ENCODE results near the gene QRICH1. TPM values are rescaled to one million over a fixed set of nuclear protein-coding genes. Genes with fewer than 3 reads are reported as not detected.

Gene QRICH1
- total RNA-seq, 4 donors from 2014 or later: 69.0 to 140 (median 104) TPM

DNA sequence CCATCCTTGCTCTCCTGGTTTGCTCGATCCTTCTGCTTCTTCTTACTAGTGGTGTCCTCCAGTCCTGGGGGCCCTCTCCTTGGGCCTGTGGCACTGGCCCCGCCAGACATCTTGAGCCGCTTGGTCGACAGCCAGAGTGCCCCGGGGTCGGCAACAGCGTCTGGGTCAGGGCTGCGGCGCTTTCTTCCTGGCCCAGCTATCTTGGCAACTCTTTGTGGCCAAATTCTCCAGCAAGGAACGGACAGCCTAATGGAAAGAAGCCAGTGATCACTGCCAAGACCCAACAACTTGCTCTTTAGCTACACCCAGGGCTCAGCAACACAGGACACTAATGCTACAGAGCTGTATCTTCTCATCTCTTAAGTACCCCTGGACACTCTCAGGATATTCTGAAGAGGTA is 25.2 kb upstream of the QRICH1 start:
- H3K36me3 ChIP-seq: no peaks in the 10 kb centered on the region
- DNase-seq: no peak
- no peak overlapping the region for H3K27ac ChIP-seq
- peak overlapping the region in 1 of 2 donors; percentile 99 for H3K4me3 ChIP-seq
- H3K9me3 ChIP-seq: no peaks in the 10 kb centered on the region
- peaks cover 0 to 12% of the 10 kb centered on the region in 2 donors for H3K4me1 ChIP-seq
- no peaks in the 10 kb centered on the region for H3K27me3 ChIP-seq
- TF ChIP-seq, protein P1, sequence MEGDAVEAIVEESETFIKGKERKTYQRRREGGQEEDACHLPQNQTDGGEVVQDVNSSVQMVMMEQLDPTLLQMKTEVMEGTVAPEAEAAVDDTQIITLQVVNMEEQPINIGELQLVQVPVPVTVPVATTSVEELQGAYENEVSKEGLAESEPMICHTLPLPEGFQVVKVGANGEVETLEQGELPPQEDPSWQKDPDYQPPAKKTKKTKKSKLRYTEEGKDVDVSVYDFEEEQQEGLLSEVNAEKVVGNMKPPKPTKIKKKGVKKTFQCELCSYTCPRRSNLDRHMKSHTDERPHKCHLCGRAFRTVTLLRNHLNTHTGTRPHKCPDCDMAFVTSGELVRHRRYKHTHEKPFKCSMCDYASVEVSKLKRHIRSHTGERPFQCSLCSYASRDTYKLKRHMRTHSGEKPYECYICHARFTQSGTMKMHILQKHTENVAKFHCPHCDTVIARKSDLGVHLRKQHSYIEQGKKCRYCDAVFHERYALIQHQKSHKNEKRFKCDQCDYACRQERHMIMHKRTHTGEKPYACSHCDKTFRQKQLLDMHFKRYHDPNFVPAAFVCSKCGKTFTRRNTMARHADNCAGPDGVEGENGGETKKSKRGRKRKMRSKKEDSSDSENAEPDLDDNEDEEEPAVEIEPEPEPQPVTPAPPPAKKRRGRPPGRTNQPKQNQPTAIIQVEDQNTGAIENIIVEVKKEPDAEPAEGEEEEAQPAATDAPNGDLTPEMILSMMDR (IDR thresholded peaks at IDR 0.05): no peak
- no peak for TF ChIP-seq POLR2A (IDR thresholded peaks at IDR 0.05)
- intact Hi-C loops (cut with DNase I; ENCODE audit: low total_unique reads): no loop called here

GRCh38 chr3:49112262-49112661 is 18.4 kb upstream of the QRICH1 start:
- Histone ChIP-seq H3K27me3 (no peaks in the 10 kb centered on the region), H3K36me3 (no peaks in the 10 kb centered on the region), H3K9me3 (no peaks in the 10 kb centered on the region), H3K4me3 (no peak overlapping the region), H3K27ac (no peak overlapping the region), H3K4me1 (no peaks in the 10 kb centered on the region)
- intact Hi-C loops (cut with DNase I; ENCODE audit: low total_unique reads): no loop called here
- no peak for TF ChIP-seq POLR2A (IDR thresholded peaks at IDR 0.05)
- TF ChIP-seq, protein P1 (IDR thresholded peaks at IDR 0.05): no peak
- DNase-seq: no peak

GRCh38 chr3:49111347-49111746 is 17.5 kb upstream of the QRICH1 start:
- Histone ChIP-seq H3K27me3 (no peaks in the 10 kb centered on the region), H3K4me1 (no peaks in the 10 kb centered on the region), H3K4me3 (no peak overlapping the region), H3K36me3 (no peaks in the 10 kb centered on the region), H3K9me3 (no peaks in the 10 kb centered on the region), H3K27ac (no peak overlapping the region)
- TF ChIP-seq, protein P1 (IDR thresholded peaks at IDR 0.05): no peak
- TF ChIP-seq POLR2A (IDR thresholded peaks at IDR 0.05): no peak
- no peak for DNase-seq
- intact Hi-C loops (cut with DNase I; ENCODE audit: low total_unique reads): no loop called here

- Histone ChIP-seq H3K36me3 (no peaks in the 10 kb centered on the region), H3K4me3 (no peak overlapping the region), H3K27me3 (no peaks in the 10 kb centered on the region), H3K4me1 (no peaks in the 10 kb centered on the region), H3K9me3 (no peaks in the 10 kb centered on the region), H3K27ac (no peak overlapping the region)
- DNase-seq: no peak
- intact Hi-C loops (cut with DNase I; ENCODE audit: low total_unique reads): no loop called here
- no peak for TF ChIP-seq POLR2A (IDR thresholded peaks at IDR 0.05)
- TF ChIP-seq, protein P1 (IDR thresholded peaks at IDR 0.05): no peak
These were observed 16.9 kb upstream of the QRICH1 start for GRCh38 chr3:49110780-49111179.

DNA sequence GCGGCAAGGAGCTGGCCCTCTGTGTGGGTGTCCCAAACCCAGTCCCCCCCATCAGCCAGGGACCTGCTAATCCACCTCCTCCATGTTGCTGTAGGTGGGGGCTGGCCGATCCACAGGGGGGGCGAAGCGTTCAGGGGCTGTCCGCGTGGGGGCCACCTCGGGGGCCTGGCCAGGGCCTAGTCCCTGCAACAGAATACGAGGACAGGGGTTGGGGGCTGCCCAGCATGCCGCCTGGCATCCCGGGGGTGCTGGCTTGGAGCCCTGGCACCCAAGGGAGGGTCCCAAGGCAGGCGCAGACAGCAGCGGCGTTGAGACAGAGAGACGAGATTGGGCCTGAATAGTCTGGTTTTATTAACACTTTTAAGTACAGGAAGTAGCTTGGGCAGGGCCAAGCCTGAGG is 14.5 kb upstream of the QRICH1 start:
- TF ChIP-seq, protein P1 (IDR thresholded peaks at IDR 0.05): no peak
- no peak for TF ChIP-seq POLR2A (IDR thresholded peaks at IDR 0.05)
- intact Hi-C loops (cut with DNase I; ENCODE audit: low total_unique reads): no loop called here
- no peaks in the 10 kb centered on the region for H3K27me3 ChIP-seq
- no peaks in the 10 kb centered on the region for H3K9me3 ChIP-seq
- peaks cover 0 to 5% of the 10 kb centered on the region in 2 donors for H3K4me1 ChIP-seq
- no peaks in the 10 kb centered on the region for H3K36me3 ChIP-seq
- H3K4me3 ChIP-seq: no peak overlapping the region
- DNase-seq: no peak
- H3K27ac ChIP-seq: no peak overlapping the region

Measured in uterus (tissue), 4 donors.